ENCODE measurements around the gene TRAK1. TPM values are rescaled to one million over a fixed set of nuclear protein-coding genes. Genes with fewer than 3 reads are reported as not detected.

TRAK1 gene
- total and polyA plus RNA-seq, 10 donors, result 15.4 to 60.0 (median 47.8) TPM

DNA sequence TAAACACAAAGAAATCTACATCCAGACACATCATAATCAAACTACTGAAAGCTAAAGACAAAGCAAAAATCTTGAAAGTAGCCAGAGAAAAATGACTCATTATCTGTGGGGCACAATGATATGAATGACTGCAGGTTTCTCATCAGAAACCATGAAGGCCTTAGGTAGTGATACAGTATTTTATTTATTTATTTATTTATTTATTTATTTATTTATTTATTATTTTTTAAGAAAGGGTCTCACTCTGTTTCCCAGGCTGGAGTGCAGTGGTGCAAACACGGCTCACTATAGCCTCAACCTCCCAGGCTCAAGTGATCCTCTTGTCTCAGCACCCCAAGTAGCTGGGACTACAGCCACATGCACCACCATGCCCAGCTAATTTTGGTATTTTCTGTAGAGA, 159.6 kb downstream of the TRAK1 start:
- Histone ChIP-seq H3K36me3 (no peaks in the 10 kb centered on the region), H3K9me3 (no peaks in the 10 kb centered on the region), H3K27me3 (replicated peaks in 1 of 7) (peaks cover 0 to 33% (median 0%) of the 10 kb centered on the region in 7 donors), H3K27ac (no peak overlapping the region), H3K4me1 (peaks cover 0 to 9% (median 0%) of the 10 kb centered on the region in 6 donors), H3K4me3 (no peak overlapping the region)
- 0 to 100% (median 90%) methylated on average over 1 of the region's 1 CpG for WGBS, 5 donors
- no peak for TF ChIP-seq POLR2A (IDR thresholded peaks at IDR 0.05)
- TF ChIP-seq, protein P1, sequence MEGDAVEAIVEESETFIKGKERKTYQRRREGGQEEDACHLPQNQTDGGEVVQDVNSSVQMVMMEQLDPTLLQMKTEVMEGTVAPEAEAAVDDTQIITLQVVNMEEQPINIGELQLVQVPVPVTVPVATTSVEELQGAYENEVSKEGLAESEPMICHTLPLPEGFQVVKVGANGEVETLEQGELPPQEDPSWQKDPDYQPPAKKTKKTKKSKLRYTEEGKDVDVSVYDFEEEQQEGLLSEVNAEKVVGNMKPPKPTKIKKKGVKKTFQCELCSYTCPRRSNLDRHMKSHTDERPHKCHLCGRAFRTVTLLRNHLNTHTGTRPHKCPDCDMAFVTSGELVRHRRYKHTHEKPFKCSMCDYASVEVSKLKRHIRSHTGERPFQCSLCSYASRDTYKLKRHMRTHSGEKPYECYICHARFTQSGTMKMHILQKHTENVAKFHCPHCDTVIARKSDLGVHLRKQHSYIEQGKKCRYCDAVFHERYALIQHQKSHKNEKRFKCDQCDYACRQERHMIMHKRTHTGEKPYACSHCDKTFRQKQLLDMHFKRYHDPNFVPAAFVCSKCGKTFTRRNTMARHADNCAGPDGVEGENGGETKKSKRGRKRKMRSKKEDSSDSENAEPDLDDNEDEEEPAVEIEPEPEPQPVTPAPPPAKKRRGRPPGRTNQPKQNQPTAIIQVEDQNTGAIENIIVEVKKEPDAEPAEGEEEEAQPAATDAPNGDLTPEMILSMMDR (IDR thresholded peaks at IDR 0.05 in 8 of 11, conservative IDR thresholded peaks at IDR 0.05 in 3 of 11), result no peak
- no peak for TF ChIP-seq POLR2AphosphoS5 (IDR thresholded peaks at IDR 0.05)
- intact Hi-C loops (cut with DNase I; ENCODE audit: low total_unique reads), result no loop called here
- no peak for DNase-seq

DNA sequence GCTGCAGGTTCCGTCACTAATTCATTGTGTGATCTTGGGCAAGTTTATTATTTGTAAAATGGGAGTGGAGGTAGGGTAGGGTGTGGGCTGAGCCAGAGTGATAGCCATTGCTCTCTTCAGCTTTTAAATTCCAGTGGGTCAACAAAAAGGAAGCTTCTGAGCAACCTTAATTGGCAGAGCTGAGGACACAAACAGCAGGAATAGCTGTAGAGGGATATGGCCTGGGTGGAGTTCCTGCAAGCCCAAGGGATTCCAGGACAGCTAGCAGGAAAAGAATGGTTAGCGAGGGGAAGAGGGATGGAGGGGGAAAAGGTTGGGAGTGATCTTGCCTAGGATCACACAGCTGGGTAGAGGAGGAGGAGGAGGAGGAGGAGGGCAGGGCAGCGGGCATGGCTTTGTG, 163.4 kb downstream of the TRAK1 start:
- Histone ChIP-seq H3K4me3 (no peak overlapping the region), H3K4me1 (no peaks in the 10 kb centered on the region), H3K36me3 (no peaks in the 10 kb centered on the region), H3K27ac (no peak overlapping the region), H3K27me3 (replicated peaks in 1 of 7) (peaks cover 0 to 43% (median 2%) of the 10 kb centered on the region in 7 donors), H3K9me3 (no peaks in the 10 kb centered on the region)
- TF ChIP-seq, protein P1 (IDR thresholded peaks at IDR 0.05 in 8 of 11, conservative IDR thresholded peaks at IDR 0.05 in 3 of 11), result no peak
- TF ChIP-seq POLR2A (IDR thresholded peaks at IDR 0.05), result no peak
- TF ChIP-seq POLR2AphosphoS5 (IDR thresholded peaks at IDR 0.05), result no peak
- intact Hi-C loops (cut with DNase I; ENCODE audit: low total_unique reads), result no loop called here
- 55 to 82% (median 65%) methylated on average over 3 of the region's 3 CpGs for WGBS, 5 donors
- DNase-seq, result no peak

GRCh38 chr3:42256135-42256819, 165.1 kb downstream of the TRAK1 start:
- Histone ChIP-seq H3K4me3 (no peak overlapping the region), H3K36me3 (no peaks in the 10 kb centered on the region), H3K27me3 (replicated peaks in 1 of 7) (peaks cover 0 to 60% (median 4%) of the 10 kb centered on the region in 7 donors), H3K4me1 (no peaks in the 10 kb centered on the region), H3K9me3 (no peaks in the 10 kb centered on the region), H3K27ac (no peak overlapping the region)
- no peak for TF ChIP-seq POLR2A (IDR thresholded peaks at IDR 0.05)
- DNase-seq, result no peak
- 93 to 96% (median 96%) methylated on average over 1 of the region's 1 CpG for WGBS, 5 donors
- intact Hi-C loops (cut with DNase I; ENCODE audit: low total_unique reads), result no loop called here

DNA sequence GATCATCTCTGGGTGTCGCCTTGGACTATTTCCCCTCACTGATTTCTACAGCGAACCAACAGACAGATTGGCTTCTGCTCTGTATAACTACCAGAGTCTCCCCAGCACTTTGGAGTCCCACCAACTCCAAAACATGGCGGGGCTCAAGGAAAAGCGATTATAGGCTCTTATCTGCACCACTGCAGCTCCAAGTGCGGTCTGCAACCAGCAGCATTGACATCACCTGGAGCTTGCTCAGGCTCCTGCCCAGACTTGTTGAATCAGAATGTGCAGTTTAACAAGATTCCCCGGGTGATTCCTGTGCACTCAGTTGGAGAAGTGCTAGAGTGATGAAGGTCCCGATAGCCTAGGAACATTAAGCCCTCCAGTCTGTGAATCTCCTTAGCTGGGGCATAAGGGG, 165.8 kb downstream of the TRAK1 start:
- Histone ChIP-seq H3K4me3 (no peak overlapping the region), H3K36me3 (no peaks in the 10 kb centered on the region), H3K4me1 (no peaks in the 10 kb centered on the region), H3K9me3 (no peaks in the 10 kb centered on the region), H3K27me3 (replicated peaks in 1 of 7) (peaks cover 0 to 68% (median 10%) of the 10 kb centered on the region in 7 donors), H3K27ac (no peak overlapping the region)
- intact Hi-C loops (cut with DNase I; ENCODE audit: low total_unique reads), result no loop called here
- no peak for DNase-seq
- TF ChIP-seq POLR2AphosphoS5 (IDR thresholded peaks at IDR 0.05) (no peak), POLR2A (IDR thresholded peaks at IDR 0.05) (no peak)
- TF ChIP-seq, protein P1 (IDR thresholded peaks at IDR 0.05 in 8 of 11, conservative IDR thresholded peaks at IDR 0.05 in 3 of 11), result no peak
- 68 to 82% (median 75%) methylated on average over 7 of the region's 7 CpGs for WGBS, 5 donors
